ENCODE results near the gene RASL11B.

Gene RASL11B

GRCh38 chr4:52915730-52916300 lies 53.7 kb downstream of the RASL11B start:
- no peak overlapping the region for H3K4me3 ChIP-seq (replicated peaks in 1 of 2; ENCODE audit: low read depth in 2 of 2, low read length in 2 of 2)
- DNase-seq (ENCODE audit: low read depth in 2 of 2), result no peak
- no peak for TF ChIP-seq CTCF (IDR thresholded peaks at IDR 0.05; ENCODE audit: low read depth, low read length)

Measured in cardiac fibroblast (primary cell).